Esophagus squamous epithelium (tissue), 5 donors: Measurements from ENCODE around the gene ZCCHC24. TPM values are rescaled to one million over a fixed set of nuclear protein-coding genes. Genes with fewer than 3 reads are reported as not detected.

ENCODE experiments used
- DNase-seq: peaks from one replicate; lab custom pipeline; 2025; lab: John Stamatoyannopoulos, UW
- H3K27ac ChIP-seq, 4 donors: fragments of 200-600 bp; sonication (generic); one replicate each; pipeline ENCODE4 v1.5.1; 2016 to 2019; ENCODE audit warnings: mild to moderate bottlenecking in 1 of 4
- H3K27me3 ChIP-seq, 4 donors: fragments of 200-600 bp; sonication (generic); 1 replicate in 3 of 4; 2 replicates in 1 of 4; pipeline versions ENCODE4 v1.5.1 to v1.6.0; 2017 to 2021; ENCODE audit warnings: antibody characterized with exemption in 1 of 4
- H3K36me3 ChIP-seq, 3 donors: fragments of 200-600 bp; sonication (generic); one replicate each; pipeline ENCODE4 v1.5.1; 2016 to 2019
- H3K4me1 ChIP-seq, 3 donors: fragments of 200-600 bp; sonication (generic); one replicate each; pipeline ENCODE4 v1.5.1; 2017 to 2019
- H3K4me3 ChIP-seq, 4 donors: fragments of 200-600 bp; sonication (generic); 1 replicate in 3 of 4; 2 replicates in 1 of 4; pipeline ENCODE4 v1.5.1; 2016 to 2019; ENCODE audit warnings: mild to moderate bottlenecking in 2 of 4, moderate library complexity in 1 of 4
- H3K9me3 ChIP-seq, 3 donors: fragments of 200-600 bp; sonication (generic); one replicate each; pipeline ENCODE4 v1.5.1; 2016 to 2019
- CTCF ChIP-seq, 6 experiments: fragments of 450-650 bp in 4 of 6; fragments of 200-600 bp in 2 of 6; sonication (generic) in 2 of 6; IDR thresholded peaks; one replicate each; pipeline ENCODE4 v1.5.1; 2016 to 2019; ENCODE audit warnings: antibody characterized with exemption in 6 of 6, mild to moderate bottlenecking in 4 of 6, moderate library complexity in 4 of 6
- POLR2A ChIP-seq, 4 donors: fragments of 450-650 bp; IDR thresholded peaks; one replicate each; pipeline ENCODE4 v1.6.1; 2017; ENCODE audit warnings: antibody characterized with exemption in 4 of 4, mild to moderate bottlenecking in 4 of 4, moderate library complexity in 3 of 4
- WGBS, 2 donors: methylation state at CpG; one replicate each; pipeline ENCODE4 v1.1.5; 2018; 5-methylcytosine and 5-hydroxymethylcytosine counted together
- intact Hi-C: fragments of 100-400 bp; cut with DNase I; formaldehyde crosslinking; loops from one replicate; pipeline ENCODE4 v1.15.0; 2022
- total RNA-seq, 4 donors: library from RNA; depleted of rRNA; stranded (reverse); fragments of >200 nt; gene quantifications; one replicate each; pipeline ENCODE4 v1.1.0, GENCODE V29; 2016
- donor health status: DM: yes; HTN: yes; CAD: no.

ZCCHC24 gene
- total RNA-seq, 4 donors from 2014 or later: 2.2 to 26.1 (median 6.4) TPM

DNA sequence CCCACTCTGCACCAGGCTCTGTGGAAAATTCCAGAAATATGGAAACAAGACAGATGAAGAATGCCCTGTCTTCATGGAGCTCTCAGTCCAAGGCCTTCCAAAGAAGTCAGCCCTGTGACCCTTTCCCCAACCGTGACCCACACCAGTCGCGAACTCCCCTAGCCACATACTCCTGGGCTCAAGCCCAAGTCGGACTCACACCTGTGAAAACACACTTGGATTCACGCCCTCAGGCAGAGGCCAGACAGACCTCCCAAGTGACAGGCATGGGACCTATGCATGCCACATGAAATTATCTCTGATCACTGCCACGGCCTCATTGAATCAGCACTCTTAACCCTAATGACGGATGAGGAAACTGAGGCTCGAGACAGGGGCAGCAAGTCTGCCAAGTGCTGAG lies 42.5 kb downstream of the ZCCHC24 start:
- DNase-seq: no peak
- WGBS, 2 donors: 37 to 53% methylated on average over 3 to 8 of the region's 8 CpGs
- Histone ChIP-seq H3K27ac (peak overlapping the region in 3 of 4 donors; percentile 74 to 92 (median 87)), H3K9me3 (no peaks in the 10 kb centered on the region), H3K4me3 (no peak overlapping the region), H3K27me3 (no peaks in the 10 kb centered on the region), H3K36me3 (no peaks in the 10 kb centered on the region), H3K4me1 (peaks cover 0 to 99% (median 52%) of the 10 kb centered on the region in 3 donors)
- intact Hi-C loops: no loop called here
- no peak for TF ChIP-seq CTCF (IDR thresholded peaks at IDR 0.05)

DNA sequence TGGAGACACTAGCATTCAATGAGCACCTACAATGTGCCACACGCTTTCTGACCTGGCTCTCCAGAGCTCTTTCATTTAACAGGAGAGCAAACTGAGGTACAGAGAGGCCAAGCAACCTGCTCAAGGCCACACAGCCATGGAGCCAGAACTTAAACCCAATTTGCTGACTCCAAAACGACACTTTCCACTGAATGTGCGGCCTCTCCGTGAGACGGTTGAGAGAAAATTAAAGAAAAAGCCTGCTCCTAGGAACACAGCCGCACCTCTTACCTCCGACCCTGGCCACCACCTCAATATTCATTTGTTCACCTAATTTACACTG lies 42.8 kb downstream of the ZCCHC24 start:
- no peak for DNase-seq
- intact Hi-C loops: no loop called here
- TF ChIP-seq POLR2A (IDR thresholded peaks at IDR 0.05): no peak
- TF ChIP-seq CTCF (IDR thresholded peaks at IDR 0.05): no peak
- H3K36me3 ChIP-seq: no peaks in the 10 kb centered on the region
- no peaks in the 10 kb centered on the region for H3K9me3 ChIP-seq
- no peaks in the 10 kb centered on the region for H3K27me3 ChIP-seq
- H3K4me3 ChIP-seq: no peak overlapping the region
- peaks cover 0 to 99% (median 56%) of the 10 kb centered on the region in 3 donors for H3K4me1 ChIP-seq
- H3K27ac ChIP-seq: peak overlapping the region in 3 of 4 donors; percentile 74 to 92 (median 87)
- WGBS, 2 donors: 89 to 96% methylated on average over 4 to 5 of the region's 7 CpGs

GRCh38 chr10:79401015-79401921 lies 44.2 kb downstream of the ZCCHC24 start:
- intact Hi-C loops: no loop called here
- Histone ChIP-seq H3K36me3 (no peaks in the 10 kb centered on the region), H3K9me3 (no peaks in the 10 kb centered on the region), H3K4me1 (peaks cover 2 to 94% (median 52%) of the 10 kb centered on the region in 3 donors), H3K27ac (peak overlapping the region in 3 of 4 donors; percentile 64 to 92 (median 87)), H3K4me3 (peak overlapping the region in 1 of 4 donors; percentile 12), H3K27me3 (no peaks in the 10 kb centered on the region)
- no peak for TF ChIP-seq CTCF (IDR thresholded peaks at IDR 0.05)
- no peak for TF ChIP-seq POLR2A (IDR thresholded peaks at IDR 0.05)
- DNase-seq: no peak
- 64 to 68% methylated on average over 5 to 7 of the region's 23 CpGs for WGBS, 2 donors

DNA sequence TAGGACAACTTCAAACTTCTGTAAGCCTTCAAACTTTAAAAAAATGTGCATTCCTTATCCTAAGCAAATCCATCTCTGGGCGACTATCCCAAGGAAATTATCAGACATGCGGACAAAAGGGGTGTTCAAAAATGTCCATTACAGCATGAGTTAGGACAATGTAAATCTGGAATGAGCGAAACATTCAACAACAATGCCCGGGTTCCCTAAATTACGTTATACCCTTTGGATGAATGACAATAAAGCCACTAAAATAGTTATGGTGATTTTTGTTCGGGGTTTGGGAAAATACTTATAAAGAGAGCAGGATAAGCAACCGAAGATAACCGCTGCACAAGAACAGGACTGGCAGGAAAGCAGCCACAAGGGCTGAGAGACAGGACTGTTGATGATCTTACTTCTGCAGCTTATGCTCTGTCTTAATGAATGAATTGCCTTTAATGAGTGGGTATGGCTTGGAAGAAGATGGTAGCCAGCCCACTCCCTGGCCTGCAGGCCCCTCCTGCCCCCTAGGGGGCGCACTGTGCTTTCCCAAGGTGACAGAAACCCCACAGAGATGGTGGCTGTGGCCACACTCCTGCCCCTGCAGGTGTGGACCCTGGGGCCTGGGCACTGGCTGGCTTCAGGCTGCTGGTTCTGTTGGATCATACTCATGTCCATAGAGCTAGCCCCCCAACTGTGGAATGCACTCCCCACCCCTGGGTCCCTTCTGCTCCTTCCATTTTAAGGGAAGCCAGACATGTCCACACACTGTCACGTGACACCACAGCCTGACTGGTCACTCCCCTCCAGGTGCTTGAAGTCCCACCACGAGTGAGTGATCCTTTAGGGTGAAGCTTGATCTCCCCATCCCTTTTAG lies 45.0 kb downstream of the ZCCHC24 start:
- whole genome bisulfite sequencing, 2 donors: 63 to 75% methylated on average over 9 to 11 of the region's 11 CpGs
- Histone ChIP-seq H3K27ac (peak overlapping the region in 3 of 4 donors; percentile 63 to 92 (median 87)), H3K4me1 (peaks cover 5 to 87% (median 47%) of the 10 kb centered on the region in 3 donors), H3K4me3 (no peak overlapping the region), H3K9me3 (no peaks in the 10 kb centered on the region), H3K36me3 (no peaks in the 10 kb centered on the region), H3K27me3 (no peaks in the 10 kb centered on the region)
- intact Hi-C loops: no loop called here
- TF ChIP-seq CTCF (IDR thresholded peaks at IDR 0.05) (peak; percentile 15 to 63 (median 46)), POLR2A (IDR thresholded peaks at IDR 0.05) (no peak)
- DNase-seq: no peak
